ENCODE measurements around the gene NUDT4. TPM values are rescaled to one million over a fixed set of nuclear protein-coding genes. Genes with fewer than 3 reads are reported as not detected.

The NUDT4 gene
- total RNA-seq, 1 experiment from 2014 or later, result 236 TPM

DNA sequence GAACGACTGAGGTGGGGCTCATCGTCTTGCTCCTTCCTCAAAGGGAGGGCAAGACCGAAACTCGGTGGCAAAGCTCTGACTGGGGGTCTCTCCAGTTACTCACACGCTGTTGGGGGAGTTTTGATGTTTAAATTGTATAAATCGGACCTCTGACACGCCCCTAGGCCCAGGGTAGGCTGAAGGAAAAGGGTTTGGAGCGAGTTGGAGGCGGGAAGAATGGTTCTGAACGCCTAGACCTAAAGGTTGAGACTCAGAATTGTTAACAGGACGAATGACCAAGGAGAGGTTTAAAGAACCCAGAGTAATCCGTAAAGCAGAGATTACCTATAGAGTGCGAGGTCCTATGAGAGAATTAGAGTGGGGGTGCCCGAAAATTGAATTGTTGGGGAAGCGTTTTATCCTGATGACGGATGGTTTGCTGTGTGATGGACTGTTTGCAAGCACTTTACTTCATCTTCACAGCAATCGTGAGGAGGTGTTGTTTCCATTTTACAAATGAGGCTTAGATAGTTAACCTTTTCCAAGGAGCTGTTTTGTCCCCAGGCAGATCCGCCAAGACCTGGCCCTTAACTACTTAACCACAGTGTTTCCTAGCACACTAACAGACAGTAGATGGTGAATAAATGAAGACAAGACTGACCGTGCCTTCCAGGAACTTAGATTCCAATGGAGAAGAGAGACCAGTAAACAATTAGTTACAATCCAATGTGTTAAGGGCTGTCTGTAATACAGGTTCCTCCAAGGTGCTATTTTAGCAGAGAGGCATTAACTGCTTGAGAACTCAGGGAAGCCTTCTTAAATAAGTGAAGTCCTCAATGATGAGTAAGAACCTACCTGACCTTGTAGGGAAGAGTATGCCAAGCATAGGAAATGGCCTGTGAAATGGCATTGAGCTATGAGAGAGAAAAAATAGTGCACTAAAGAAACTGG is 65.0 kb downstream of the NUDT4 start:
- Histone ChIP-seq H3K4me3 (ENCODE audit: low read depth, low read length) (peak overlapping the region; percentile 93), H3K4me1 (peaks cover 17% of the 10 kb centered on the region), H3K36me3 (ENCODE audit: control insufficient read depth, insufficient read depth, low read length) (no peaks in the 10 kb centered on the region), H3K9me3 (no peaks in the 10 kb centered on the region), H3K27me3 (replicated peaks; ENCODE audit: control insufficient read depth, insufficient read depth, low read length) (no peaks in the 10 kb centered on the region)
- TF ChIP-seq, protein P1, sequence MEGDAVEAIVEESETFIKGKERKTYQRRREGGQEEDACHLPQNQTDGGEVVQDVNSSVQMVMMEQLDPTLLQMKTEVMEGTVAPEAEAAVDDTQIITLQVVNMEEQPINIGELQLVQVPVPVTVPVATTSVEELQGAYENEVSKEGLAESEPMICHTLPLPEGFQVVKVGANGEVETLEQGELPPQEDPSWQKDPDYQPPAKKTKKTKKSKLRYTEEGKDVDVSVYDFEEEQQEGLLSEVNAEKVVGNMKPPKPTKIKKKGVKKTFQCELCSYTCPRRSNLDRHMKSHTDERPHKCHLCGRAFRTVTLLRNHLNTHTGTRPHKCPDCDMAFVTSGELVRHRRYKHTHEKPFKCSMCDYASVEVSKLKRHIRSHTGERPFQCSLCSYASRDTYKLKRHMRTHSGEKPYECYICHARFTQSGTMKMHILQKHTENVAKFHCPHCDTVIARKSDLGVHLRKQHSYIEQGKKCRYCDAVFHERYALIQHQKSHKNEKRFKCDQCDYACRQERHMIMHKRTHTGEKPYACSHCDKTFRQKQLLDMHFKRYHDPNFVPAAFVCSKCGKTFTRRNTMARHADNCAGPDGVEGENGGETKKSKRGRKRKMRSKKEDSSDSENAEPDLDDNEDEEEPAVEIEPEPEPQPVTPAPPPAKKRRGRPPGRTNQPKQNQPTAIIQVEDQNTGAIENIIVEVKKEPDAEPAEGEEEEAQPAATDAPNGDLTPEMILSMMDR (IDR thresholded peaks at IDR 0.05; ENCODE audit: insufficient read depth in 1 of 2, low read depth in 1 of 2, low read length in 1 of 2, severe bottlenecking in 1 of 2, unreplicated experiment in 1 of 2), result no peak
- Mint-ChIP-seq H3K4me1 (ENCODE audit: low read depth, unreplicated experiment) (peaks cover 37% of the 10 kb centered on the region), H3K4me3 (ENCODE audit: unreplicated experiment) (peak overlapping the region; percentile 98), H3K9me3 (ENCODE audit: unreplicated experiment) (no peaks in the 10 kb centered on the region), H3K27me3 (ENCODE audit: insufficient read depth, unreplicated experiment) (no peaks in the 10 kb centered on the region), H3K27ac (ENCODE audit: unreplicated experiment) (peak overlapping the region; percentile 99), H3K36me3 (ENCODE audit: insufficient read depth, unreplicated experiment) (peaks cover 15% of the 10 kb centered on the region)
- BruUV-seq (replicated peaks), result TSS peak; percentile 92
- intact Hi-C loops (cut with micrococcal nuclease; ENCODE audit: unreplicated experiment), result loop anchor here (1.0 kb wide), 1 partner anchor 25 kb away; the partner anchor contains the start of gene MRPL42
- POLR2A ChIA-PET, result interaction anchor here (0.6 to 1.4 kb wide), 3 partner anchors 10 to 657 kb away, joined by 3 to 4 read pairs (median 3); no protein-coding TSS in a partner anchor
- CTCF ChIA-PET, result interaction anchor here (0.5 to 1.5 kb wide), 2 partner anchors 25 to 455 kb away, joined by 3 to 4 read pairs; partner anchors contain the start of gene MRPL42
- no peak for DNase-seq

DNA sequence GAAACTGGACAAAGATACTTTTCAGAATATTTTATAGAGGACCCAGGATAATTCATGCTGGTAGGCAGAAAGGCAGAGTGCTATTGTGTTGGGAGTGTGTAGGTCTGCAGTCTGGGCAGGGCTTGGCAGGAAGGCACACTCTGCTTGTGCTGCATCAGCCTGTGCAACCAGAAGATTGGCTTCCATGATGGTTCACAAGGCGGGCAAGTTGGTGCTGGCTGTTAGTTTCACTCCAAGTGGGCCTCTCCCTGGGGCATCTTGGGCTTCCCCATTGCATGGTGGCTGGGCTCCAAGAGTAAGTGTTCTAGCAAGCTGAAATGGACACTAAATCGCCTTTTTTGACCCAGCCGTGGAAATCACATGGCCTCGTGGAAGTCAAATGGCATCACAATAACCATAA is 65.9 kb downstream of the NUDT4 start:
- Histone ChIP-seq H3K27me3 (replicated peaks; ENCODE audit: control insufficient read depth, insufficient read depth, low read length) (no peaks in the 10 kb centered on the region), H3K36me3 (ENCODE audit: control insufficient read depth, insufficient read depth, low read length) (no peaks in the 10 kb centered on the region), H3K9me3 (no peaks in the 10 kb centered on the region), H3K4me1 (peaks cover 16% of the 10 kb centered on the region), H3K4me3 (ENCODE audit: low read depth, low read length) (no peak overlapping the region)
- TF ChIP-seq, protein P1 (IDR thresholded peaks at IDR 0.05; ENCODE audit: insufficient read depth in 1 of 2, low read depth in 1 of 2, low read length in 1 of 2, severe bottlenecking in 1 of 2, unreplicated experiment in 1 of 2), result no peak
- Mint-ChIP-seq H3K27me3 (ENCODE audit: insufficient read depth, unreplicated experiment) (no peaks in the 10 kb centered on the region), H3K27ac (ENCODE audit: unreplicated experiment) (no peak overlapping the region), H3K4me3 (ENCODE audit: unreplicated experiment) (peak overlapping the region; percentile 98), H3K36me3 (ENCODE audit: insufficient read depth, unreplicated experiment) (peaks cover 15% of the 10 kb centered on the region), H3K9me3 (ENCODE audit: unreplicated experiment) (no peaks in the 10 kb centered on the region), H3K4me1 (ENCODE audit: low read depth, unreplicated experiment) (peaks cover 28% of the 10 kb centered on the region)
- BruUV-seq (replicated peaks), result no TSS peak
- ChIA-PET POLR2A (no interaction called here), CTCF (no interaction called here)
- intact Hi-C loops (cut with micrococcal nuclease; ENCODE audit: unreplicated experiment), result no loop called here
- no peak for DNase-seq

DNA sequence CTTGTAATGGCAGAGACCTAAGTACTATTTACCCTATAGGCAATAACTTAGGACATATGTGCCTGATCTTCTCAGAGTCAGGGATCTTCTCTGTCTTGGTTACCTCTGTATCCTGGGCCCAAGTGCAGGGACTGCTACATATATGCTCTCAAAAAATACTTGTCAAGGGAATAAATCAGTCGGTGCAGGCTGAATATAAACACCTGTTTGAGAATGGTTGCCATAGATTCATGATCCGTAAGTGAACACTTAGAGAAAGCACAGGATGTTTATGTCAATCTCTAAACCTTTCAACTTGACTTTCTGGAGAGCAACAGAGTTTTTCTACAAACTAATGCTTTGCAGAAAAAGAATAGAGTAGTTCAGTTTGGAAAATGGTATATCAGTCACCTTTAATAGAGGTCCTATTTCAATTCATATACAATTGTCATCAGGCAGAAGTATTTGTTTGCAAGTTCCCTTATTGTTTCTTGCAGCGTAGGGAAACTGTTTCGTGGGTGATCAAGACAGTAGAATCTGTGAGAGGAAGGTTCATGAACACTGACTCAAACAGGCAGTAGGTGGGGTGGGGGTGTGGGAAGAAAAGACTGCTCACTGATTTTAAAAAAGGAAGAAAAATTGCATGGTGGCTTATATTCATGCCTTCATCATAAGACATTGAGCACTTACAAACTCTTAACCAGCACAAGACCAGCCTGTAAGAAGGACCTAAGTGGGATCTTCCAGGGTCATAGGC is 70.0 kb downstream of the NUDT4 start:
- POLR2A ChIA-PET, result interaction anchor here (0.6 kb wide), 1 partner anchor 15 kb away, joined by 3 read pairs; no protein-coding TSS in a partner anchor
- H3K4me1 Mint-ChIP-seq (ENCODE audit: low read depth, unreplicated experiment), result peaks cover 4% of the 10 kb centered on the region
- no peak for DNase-seq
- no peak overlapping the region for H3K4me3 Mint-ChIP-seq (ENCODE audit: unreplicated experiment)
- no peaks in the 10 kb centered on the region for H3K27me3 Mint-ChIP-seq (ENCODE audit: insufficient read depth, unreplicated experiment)
- Histone ChIP-seq H3K4me3 (ENCODE audit: low read depth, low read length) (no peak overlapping the region), H3K9me3 (no peaks in the 10 kb centered on the region), H3K36me3 (ENCODE audit: control insufficient read depth, insufficient read depth, low read length) (no peaks in the 10 kb centered on the region), H3K27me3 (replicated peaks; ENCODE audit: control insufficient read depth, insufficient read depth, low read length) (no peaks in the 10 kb centered on the region), H3K4me1 (no peaks in the 10 kb centered on the region)
- H3K36me3 Mint-ChIP-seq (ENCODE audit: insufficient read depth, unreplicated experiment), result peaks cover 4% of the 10 kb centered on the region
- TF ChIP-seq, protein P1 (IDR thresholded peaks at IDR 0.05; ENCODE audit: insufficient read depth in 1 of 2, low read depth in 1 of 2, low read length in 1 of 2, severe bottlenecking in 1 of 2, unreplicated experiment in 1 of 2), result no peak
- no TSS peak for BruUV-seq (replicated peaks)
- CTCF ChIA-PET, result no interaction called here
- no peaks in the 10 kb centered on the region for H3K9me3 Mint-ChIP-seq (ENCODE audit: unreplicated experiment)
- intact Hi-C loops (cut with micrococcal nuclease; ENCODE audit: unreplicated experiment), result no loop called here
- H3K27ac Mint-ChIP-seq (ENCODE audit: unreplicated experiment), result no peak overlapping the region
